H9 (cell line): ENCODE data around the gene EDEM1. TPM values are rescaled to one million over a fixed set of nuclear protein-coding genes. Genes with fewer than 3 reads are reported as not detected.

Source experiments
- DNase-seq: peaks from one replicate; pipeline ENCODE4 v3.0.0-alpha.2; 2017
- H2AFZ ChIP-seq: one replicate; pipeline ENCODE4 v1.6.1; 2013; ENCODE audit warnings: mild to moderate bottlenecking, low read length, control low read depth, moderate library complexity
- H2AK5ac ChIP-seq: 2 replicates; pipeline ENCODE4 v1.6.1; 2013; ENCODE audit warnings: low read length, control low read depth, mixed read lengths; ENCODE audit not compliant: insufficient read length
- H2BK120ac ChIP-seq: one replicate; pipeline ENCODE4 v1.6.1; 2013; ENCODE audit warnings: low read depth, mild to moderate bottlenecking, low read length, control low read depth, inconsistent platforms; ENCODE audit not compliant: poor library complexity, severe bottlenecking
- H2BK12ac ChIP-seq: 2 replicates; pipeline ENCODE4 v1.6.1; 2013; ENCODE audit warnings: low read length, control low read depth, mixed read lengths, low read depth; ENCODE audit not compliant: insufficient read length
- H2BK15ac ChIP-seq: 2 replicates; pipeline ENCODE4 v1.6.1; 2013; ENCODE audit warnings: low read depth, low read length, control low read depth
- H2BK20ac ChIP-seq: one replicate; pipeline ENCODE4 v1.6.1; 2013; ENCODE audit warnings: low read depth, mild to moderate bottlenecking, low read length, control low read depth, inconsistent platforms; ENCODE audit not compliant: poor library complexity, severe bottlenecking
- H2BK5ac ChIP-seq: 2 replicates; pipeline ENCODE4 v1.6.1; 2013; ENCODE audit warnings: low read length, control low read depth, mixed read lengths; ENCODE audit not compliant: insufficient read length
- H3K14ac ChIP-seq: 2 replicates; pipeline ENCODE4 v1.6.1; 2013; ENCODE audit warnings: low read length, control low read depth; ENCODE audit not compliant: insufficient read depth
- H3K18ac ChIP-seq: 2 replicates; pipeline ENCODE4 v1.6.1; 2013; ENCODE audit warnings: low read depth, mild to moderate bottlenecking, mixed read lengths, low read length, control low read depth; ENCODE audit not compliant: insufficient read length
- H3K23ac ChIP-seq: 2 replicates; pipeline ENCODE4 v1.6.1; 2013; ENCODE audit warnings: low read length, control low read depth, mixed read lengths, low read depth; ENCODE audit not compliant: insufficient read length
- H3K23me2 ChIP-seq: 2 replicates; pipeline ENCODE4 v1.6.1; 2013; ENCODE audit warnings: low read depth, mild to moderate bottlenecking, mixed read lengths, low read length, control low read depth; ENCODE audit not compliant: insufficient read length, poor library complexity, severe bottlenecking
- H3K27ac ChIP-seq: 2 replicates; pipeline ENCODE4 v1.5.1; 2013; ENCODE audit warnings: low read length, control low read depth, mixed read lengths, low read depth; ENCODE audit not compliant: insufficient read length
- H3K27me3 ChIP-seq: 2 replicates; pipeline ENCODE4 v1.6.1; 2013; ENCODE audit warnings: low read length, control low read depth, inconsistent platforms; ENCODE audit not compliant: insufficient read depth
- H3K4ac ChIP-seq: 2 replicates; pipeline ENCODE4 v1.6.1; 2013; ENCODE audit warnings: low read depth, mild to moderate bottlenecking, control low read depth, inconsistent platforms, low read length, moderate library complexity
- H3K4me1 ChIP-seq: 2 replicates; pipeline ENCODE4 v1.6.1; 2013; ENCODE audit warnings: low read length, control low read depth, inconsistent platforms; ENCODE audit not compliant: insufficient read depth
- H3K4me2 ChIP-seq: 2 replicates; pipeline ENCODE4 v1.6.1; 2013; ENCODE audit warnings: low read length, control low read depth, mixed read lengths; ENCODE audit not compliant: insufficient read length, insufficient read depth
- H3K56ac ChIP-seq: 2 replicates; pipeline ENCODE4 v1.6.1; 2013; ENCODE audit warnings: low read depth, mild to moderate bottlenecking, mixed read lengths, low read length, control low read depth; ENCODE audit not compliant: insufficient read length
- H3K79me1 ChIP-seq: 2 replicates; pipeline ENCODE4 v1.6.1; 2013; ENCODE audit warnings: low read depth, mild to moderate bottlenecking, moderate library complexity, low read length, control low read depth, inconsistent platforms; ENCODE audit not compliant: insufficient read depth, poor library complexity, severe bottlenecking
- H3K79me2 ChIP-seq: 2 replicates; pipeline ENCODE4 v1.6.1; 2013; ENCODE audit warnings: low read length, control low read depth, inconsistent platforms; ENCODE audit not compliant: insufficient read depth
- H3K9ac ChIP-seq: 2 replicates; pipeline ENCODE4 v1.6.1; 2013; ENCODE audit warnings: low read length, control low read depth, mixed read lengths; ENCODE audit not compliant: insufficient read length; ENCODE audit errors: extremely low read depth
- H3K9me3 ChIP-seq: one replicate; pipeline ENCODE4 v1.6.1; 2013; ENCODE audit warnings: low read depth, low read length, inconsistent platforms; ENCODE audit not compliant: control insufficient read depth
- H3T11ph ChIP-seq: one replicate; pipeline ENCODE4 v1.6.1; 2013; ENCODE audit warnings: mild to moderate bottlenecking, low read length, control low read depth, inconsistent platforms
- H4K20me1 ChIP-seq: one replicate; pipeline ENCODE4 v1.6.1; 2013; ENCODE audit not compliant: control insufficient read depth, insufficient read length, insufficient read depth
- H4K5ac ChIP-seq: 2 replicates; pipeline ENCODE4 v1.6.1; 2013; ENCODE audit warnings: low read depth, mild to moderate bottlenecking, mixed read lengths, low read length, control low read depth; ENCODE audit not compliant: insufficient read length
- H4K8ac ChIP-seq: replicated peaks from 2 replicates; pipeline ENCODE4 v1.6.1; 2013; ENCODE audit warnings: low read length, control low read depth, mixed read lengths, low read depth; ENCODE audit not compliant: insufficient read length
- H4K91ac ChIP-seq: 2 replicates; pipeline ENCODE4 v1.6.1; 2013; ENCODE audit warnings: low read depth, mild to moderate bottlenecking, moderate library complexity, mixed read lengths, low read length, control low read depth; ENCODE audit not compliant: insufficient read length
- H3K27ac Mint-ChIP-seq, 3 experiments: 2 replicates in 2 of 3; 3 replicates in 1 of 3; pipeline ENCODE4 v1.8.0; 2020 to 2021; ENCODE audit warnings: mixed read lengths in 3 of 3, mild to moderate bottlenecking in 1 of 3, moderate library complexity in 1 of 3
- H3K27me3 Mint-ChIP-seq: 2 replicates; pipeline ENCODE4 v1.8.0; 2021; ENCODE audit warnings: low read depth, mild to moderate bottlenecking, moderate library complexity, mixed read lengths
- H3K36me3 Mint-ChIP-seq, 3 experiments: 2 replicates in 2 of 3; 3 replicates in 1 of 3; pipeline ENCODE4 v1.8.0; 2020 to 2021; ENCODE audit warnings: low read depth in 3 of 3, mixed read lengths in 3 of 3; ENCODE audit not compliant: insufficient read depth in 1 of 3
- H3K4me1 Mint-ChIP-seq, 2 experiments: 2 replicates each; pipeline ENCODE4 v1.8.0; 2020; ENCODE audit warnings: mixed read lengths in 2 of 2
- H3K4me3 Mint-ChIP-seq, 2 experiments: 2 replicates in 1 of 2; 3 replicates in 1 of 2; pipeline ENCODE4 v1.8.0; 2020 to 2021; ENCODE audit warnings: mild to moderate bottlenecking in 2 of 2, mixed read lengths in 2 of 2, moderate library complexity in 1 of 2
- H3K9me3 Mint-ChIP-seq, 2 experiments: 2 replicates in 1 of 2; 3 replicates in 1 of 2; pipeline ENCODE4 v1.8.0; 2020; ENCODE audit warnings: mild to moderate bottlenecking in 2 of 2, mixed read lengths in 2 of 2, moderate library complexity in 1 of 2
- WGBS: extraction: QIAGEN DNeasy Blood & Tissue Kit; methylation state at CpG from one replicate; pipeline ENCODE4 v1.1.7; 2013; ENCODE audit warnings: missing lambda C conversion rate, low lambda C conversion rate, mixed read lengths; ENCODE audit not compliant: insufficient read length; ENCODE audit errors: extremely low coverage; 5-methylcytosine and 5-hydroxymethylcytosine counted together
- total RNA-seq: library from RNA; stranded (reverse); gene quantifications from 2 replicates; pipeline ENCODE4 v1.2.1, GENCODE V29; 2021
- TF ChIP-seq, protein P1 (sequence below): fragments of 200-600 bp; sonication (generic); conservative IDR thresholded peaks from 3 replicates; pipeline ENCODE4 v1.8.0; 2021; ENCODE audit warnings: antibody characterized with exemption, mild to moderate bottlenecking

The EDEM1 gene
- total RNA-seq, 1 experiment from 2014 or later: 11.7 TPM

DNA sequence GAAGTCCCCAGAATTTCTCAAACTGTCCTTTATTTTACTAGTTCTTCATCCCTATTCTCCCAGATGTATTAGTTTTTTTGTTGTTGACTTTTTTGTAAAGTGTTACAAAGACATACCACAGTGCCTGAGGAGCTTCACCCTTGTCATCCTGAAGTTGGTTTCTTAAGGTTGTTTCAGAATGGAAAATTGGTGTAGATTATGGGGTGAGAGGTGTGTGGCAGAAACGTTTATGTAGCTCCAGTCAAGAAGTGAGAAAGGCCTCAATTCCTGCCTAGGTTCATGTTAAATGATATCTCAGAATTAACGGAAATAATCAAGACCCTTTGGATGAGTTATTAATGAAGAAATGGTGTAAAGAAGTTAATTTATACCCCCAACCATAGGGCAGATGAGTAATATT is 6.8 kb downstream of the EDEM1 start:
- H3K4me2 ChIP-seq: no peak overlapping the region

More for the DNA sequence above, 6.8 kb downstream of the EDEM1 start:
- no peak overlapping the region for H3T11ph ChIP-seq
- H2BK20ac ChIP-seq: no peak overlapping the region
- H3K23me2 ChIP-seq: no peaks in the 10 kb centered on the region
- H3K4me1 ChIP-seq: peaks cover 6% of the 10 kb centered on the region; the same call in 1 of the 2 replicates
- H3K4ac ChIP-seq: no peak overlapping the region
- no peak overlapping the region for H2BK120ac ChIP-seq
- no peak overlapping the region for H2BK15ac ChIP-seq
- H3K14ac ChIP-seq: no peak overlapping the region
- H3K56ac ChIP-seq: no peak overlapping the region
- WGBS: no CpG with 5 or more reads among the region's 2 CpGs
- no peak overlapping the region for H4K5ac ChIP-seq
- no peak overlapping the region for H3K27ac ChIP-seq
- H3K79me2 ChIP-seq: peaks cover 12% of the 10 kb centered on the region; the same call in 1 of the 2 replicates
- DNase-seq: no peak
- H3K18ac ChIP-seq: no peak overlapping the region
- Mint-ChIP-seq H3K36me3 (peaks cover 20 to 21% (median 21%) of the 10 kb centered on the region in 3 experiments), H3K27ac (peak overlapping the region in 1 of 3 experiments; percentile 2; a peak in 1 of 7 replicates), H3K27me3 (no peaks in the 10 kb centered on the region), H3K4me1 (peaks cover 31 to 42% of the 10 kb centered on the region in 2 experiments), H3K4me3 (no peak overlapping the region), H3K9me3 (no peaks in the 10 kb centered on the region)
- H3K27me3 ChIP-seq: no peaks in the 10 kb centered on the region
- H3K23ac ChIP-seq: no peak overlapping the region
- H3K9me3 ChIP-seq: no peaks in the 10 kb centered on the region
- H4K8ac ChIP-seq: no peak overlapping the region
- no peak overlapping the region for H2BK5ac ChIP-seq
- H2AFZ ChIP-seq: no peak overlapping the region
- no peak overlapping the region for H2AK5ac ChIP-seq
- TF ChIP-seq, protein P1, sequence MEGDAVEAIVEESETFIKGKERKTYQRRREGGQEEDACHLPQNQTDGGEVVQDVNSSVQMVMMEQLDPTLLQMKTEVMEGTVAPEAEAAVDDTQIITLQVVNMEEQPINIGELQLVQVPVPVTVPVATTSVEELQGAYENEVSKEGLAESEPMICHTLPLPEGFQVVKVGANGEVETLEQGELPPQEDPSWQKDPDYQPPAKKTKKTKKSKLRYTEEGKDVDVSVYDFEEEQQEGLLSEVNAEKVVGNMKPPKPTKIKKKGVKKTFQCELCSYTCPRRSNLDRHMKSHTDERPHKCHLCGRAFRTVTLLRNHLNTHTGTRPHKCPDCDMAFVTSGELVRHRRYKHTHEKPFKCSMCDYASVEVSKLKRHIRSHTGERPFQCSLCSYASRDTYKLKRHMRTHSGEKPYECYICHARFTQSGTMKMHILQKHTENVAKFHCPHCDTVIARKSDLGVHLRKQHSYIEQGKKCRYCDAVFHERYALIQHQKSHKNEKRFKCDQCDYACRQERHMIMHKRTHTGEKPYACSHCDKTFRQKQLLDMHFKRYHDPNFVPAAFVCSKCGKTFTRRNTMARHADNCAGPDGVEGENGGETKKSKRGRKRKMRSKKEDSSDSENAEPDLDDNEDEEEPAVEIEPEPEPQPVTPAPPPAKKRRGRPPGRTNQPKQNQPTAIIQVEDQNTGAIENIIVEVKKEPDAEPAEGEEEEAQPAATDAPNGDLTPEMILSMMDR: no peak
- H4K20me1 ChIP-seq: no peaks in the 10 kb centered on the region
- H3K9ac ChIP-seq: no peak overlapping the region
- H2BK12ac ChIP-seq: no peak overlapping the region
- H3K79me1 ChIP-seq: peaks cover 4% of the 10 kb centered on the region
- H4K91ac ChIP-seq: no peak overlapping the region
